Jurkat, Clone E6-1 (cell line): Measurements from ENCODE around the gene PTPRR.

ENCODE experiments used
- DNase-seq: peaks from one replicate; pipeline ENCODE4 v3.0.0-alpha.2; 2011; ENCODE audit warnings: low read depth, low spot score
- H3K4me3 ChIP-seq: 2 replicates; pipeline ENCODE4 v1.5.1; 2011; ENCODE audit warnings: mild to moderate bottlenecking, low read length, control low read depth, moderate library complexity

The PTPRR gene

GRCh38 chr12:70638639-70639360 lies 281.7 kb downstream of the PTPRR start:
- H3K4me3 ChIP-seq, result no peak overlapping the region
- no peak for DNase-seq

GRCh38 chr12:70637303-70638085 lies 283.0 kb downstream of the PTPRR start, which contains the start of gene PTPRB:
TSS of gene PTPRB (minus strand) at chr12:70637429. CDS start at chr12:70637395, 34 bp downstream.
- H3K4me3 ChIP-seq, result no peak within 1 kb of the TSS
- DNase-seq, result no peak

GRCh38 chr12:70635755-70636154 lies 284.8 kb downstream of the PTPRR start:
- no peak overlapping the region for H3K4me3 ChIP-seq
- DNase-seq, result no peak

- H3K4me3 ChIP-seq, result no peak overlapping the region
- DNase-seq, result no peak
Measured at GRCh38 chr12:70628701-70629480, 291.6 kb downstream of the PTPRR start.

GRCh38 chr12:70627677-70628076 lies 292.9 kb downstream of the PTPRR start:
- no peak overlapping the region for H3K4me3 ChIP-seq
- DNase-seq, result no peak

- no peak for DNase-seq
Measured at GRCh38 chr12:70626180-70626579, 294.4 kb downstream of the PTPRR start.

GRCh38 chr12:70619471-70620152 lies 300.9 kb downstream of the PTPRR start:
- no peak overlapping the region for H3K4me3 ChIP-seq
- DNase-seq, result no peak

More at GRCh38 chr12:70626180-70626579, 294.4 kb downstream of the PTPRR start:
- no peak overlapping the region for H3K4me3 ChIP-seq

- no peak overlapping the region for H3K4me3 ChIP-seq
- DNase-seq, result no peak
Measured at GRCh38 chr12:70618371-70618770, 302.2 kb downstream of the PTPRR start.

- no peak for DNase-seq
- no peak overlapping the region for H3K4me3 ChIP-seq
Measured at GRCh38 chr12:70617450-70617849, 303.1 kb downstream of the PTPRR start.

GRCh38 chr12:70615174-70615866 lies 305.2 kb downstream of the PTPRR start:
- no peak for DNase-seq
- H3K4me3 ChIP-seq, result no peak overlapping the region

- H3K4me3 ChIP-seq, result no peak overlapping the region
- no peak for DNase-seq
Measured at GRCh38 chr12:70609739-70610491, 310.6 kb downstream of the PTPRR start.

GRCh38 chr12:70609203-70609602 lies 311.3 kb downstream of the PTPRR start:
- no peak overlapping the region for H3K4me3 ChIP-seq
- no peak for DNase-seq

GRCh38 chr12:70608184-70608583 lies 312.4 kb downstream of the PTPRR start:
- DNase-seq, result no peak
- no peak overlapping the region for H3K4me3 ChIP-seq

GRCh38 chr12:70607107-70607506 lies 313.4 kb downstream of the PTPRR start:
- no peak for DNase-seq
- no peak overlapping the region for H3K4me3 ChIP-seq

- no peak for DNase-seq
- no peak overlapping the region for H3K4me3 ChIP-seq
Measured at GRCh38 chr12:70605976-70606375, 314.6 kb downstream of the PTPRR start.

GRCh38 chr12:70604662-70605061 lies 315.9 kb downstream of the PTPRR start:
- no peak for DNase-seq
- H3K4me3 ChIP-seq, result no peak overlapping the region

GRCh38 chr12:70603044-70603443 lies 317.5 kb downstream of the PTPRR start:
- no peak overlapping the region for H3K4me3 ChIP-seq
- no peak for DNase-seq
